Peyer's patch (tissue), 4 donors: ENCODE data around the gene BDKRB2.

Source experiments
- POLR2A ChIP-seq, 2 donors: fragments of 450-650 bp; IDR thresholded peaks; one replicate each; pipeline ENCODE4 v1.5.1; 2017; ENCODE audit warnings: antibody characterized with exemption in 2 of 2, mild to moderate bottlenecking in 2 of 2, moderate library complexity in 2 of 2
- TF ChIP-seq, protein P1 (sequence below), 6 experiments: fragments of 450-650 bp in 4 of 6; fragments of 200-600 bp in 2 of 6; sonication (generic) in 1 of 6; IDR thresholded peaks; one replicate each; pipeline ENCODE4 v1.5.1; 2017 to 2019; ENCODE audit warnings: antibody characterized with exemption in 6 of 6, mild to moderate bottlenecking in 3 of 6, moderate library complexity in 1 of 6

DNA sequence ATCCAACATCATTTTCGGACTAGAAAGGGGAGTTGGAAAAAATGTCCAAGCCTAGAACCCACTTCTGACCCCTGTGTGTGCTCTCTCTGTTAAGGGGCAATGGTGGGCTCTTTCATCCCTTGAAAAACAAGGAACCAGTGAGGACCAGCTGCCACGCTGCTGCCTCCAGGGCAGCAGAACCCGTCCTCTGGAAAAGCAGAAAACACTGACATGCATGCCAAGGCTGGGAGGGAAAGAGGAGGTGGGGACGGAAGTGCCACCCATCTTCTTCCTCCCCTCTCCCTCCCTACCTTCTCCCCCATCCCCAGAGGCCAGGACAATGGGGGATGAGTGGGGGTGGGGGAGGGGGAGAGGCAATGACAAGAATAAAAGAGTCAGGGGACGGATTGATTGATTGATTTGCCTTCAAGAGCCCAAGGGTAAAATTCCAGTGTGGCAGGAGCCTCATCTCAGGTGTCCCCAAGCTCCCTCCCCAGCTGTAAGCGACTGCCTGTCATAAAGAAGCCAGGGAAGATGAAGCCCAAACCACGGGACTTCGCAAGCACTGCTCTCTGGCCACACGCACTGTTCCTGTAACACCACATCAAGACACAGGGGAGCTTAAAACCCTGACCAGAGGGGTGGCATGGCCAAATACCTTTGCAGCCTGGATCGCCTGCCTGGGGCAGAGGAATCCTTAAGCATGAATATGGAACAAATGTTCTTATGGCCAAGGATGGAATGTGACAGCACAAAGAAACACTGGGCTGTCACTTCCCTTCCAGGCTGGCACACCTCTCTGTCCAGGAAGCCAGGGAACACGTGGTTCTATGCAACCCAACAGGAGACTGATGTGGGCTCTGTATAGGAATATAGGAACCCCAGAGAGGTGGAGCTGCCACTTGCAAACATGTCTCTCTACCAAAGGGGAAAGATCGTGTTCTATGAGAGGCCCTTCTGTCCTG, 38.9 kb upstream of the BDKRB2 start:
- TF ChIP-seq, protein P1, sequence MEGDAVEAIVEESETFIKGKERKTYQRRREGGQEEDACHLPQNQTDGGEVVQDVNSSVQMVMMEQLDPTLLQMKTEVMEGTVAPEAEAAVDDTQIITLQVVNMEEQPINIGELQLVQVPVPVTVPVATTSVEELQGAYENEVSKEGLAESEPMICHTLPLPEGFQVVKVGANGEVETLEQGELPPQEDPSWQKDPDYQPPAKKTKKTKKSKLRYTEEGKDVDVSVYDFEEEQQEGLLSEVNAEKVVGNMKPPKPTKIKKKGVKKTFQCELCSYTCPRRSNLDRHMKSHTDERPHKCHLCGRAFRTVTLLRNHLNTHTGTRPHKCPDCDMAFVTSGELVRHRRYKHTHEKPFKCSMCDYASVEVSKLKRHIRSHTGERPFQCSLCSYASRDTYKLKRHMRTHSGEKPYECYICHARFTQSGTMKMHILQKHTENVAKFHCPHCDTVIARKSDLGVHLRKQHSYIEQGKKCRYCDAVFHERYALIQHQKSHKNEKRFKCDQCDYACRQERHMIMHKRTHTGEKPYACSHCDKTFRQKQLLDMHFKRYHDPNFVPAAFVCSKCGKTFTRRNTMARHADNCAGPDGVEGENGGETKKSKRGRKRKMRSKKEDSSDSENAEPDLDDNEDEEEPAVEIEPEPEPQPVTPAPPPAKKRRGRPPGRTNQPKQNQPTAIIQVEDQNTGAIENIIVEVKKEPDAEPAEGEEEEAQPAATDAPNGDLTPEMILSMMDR (IDR thresholded peaks at IDR 0.05) = no peak
- no peak for TF ChIP-seq POLR2A (IDR thresholded peaks at IDR 0.05)
